ENCODE measurements around the gene PKD1. TPM values are rescaled to one million over a fixed set of nuclear protein-coding genes. Genes with fewer than 3 reads are reported as not detected.
"Not testable (repeated sequence)": the region's sequence is repeated elsewhere in the genome, so short reads cannot be mapped to it uniquely, and the experiment has no call there.

The PKD1 gene
- total RNA-seq, 1 experiment from 2014 or later = 137 TPM

GRCh38 chr16:2102471-2102870 is 33.2 kb downstream of the PKD1 start (continued):
- TF ChIP-seq REST (IDR thresholded peaks at IDR 0.05; ENCODE audit: low read depth) = no peak

GRCh38 chr16:2101581-2101980 is 34.1 kb downstream of the PKD1 start:
- CTCF ChIA-PET; intact Hi-C loops (cut with micrococcal nuclease); H3K4me1 ChIP-seq (ENCODE audit: control insufficient read depth in 1 of 2, insufficient read depth in 2 of 2, low read length in 2 of 2); BruUV-seq (replicated peaks); H3K36me3 ChIP-seq (ENCODE audit: control insufficient read depth in 1 of 2, insufficient read depth in 2 of 2, low read length in 2 of 2); H3K27me3 ChIP-seq (ENCODE audit: insufficient read depth, low read length); POLR2A ChIA-PET; H3K79me2 ChIP-seq (ENCODE audit: insufficient read depth, low read length); H3K4me3 ChIP-seq (replicated peaks in 1 of 2; ENCODE audit: low read depth in 1 of 2, low read length in 2 of 2); H2AFZ ChIP-seq (ENCODE audit: low read depth, low read length, poor library complexity, severe bottlenecking); DNase-seq (ENCODE audit: low read depth, low spot score); H3K9me3 ChIP-seq (ENCODE audit: control insufficient read depth in 1 of 2, insufficient read depth in 1 of 2, low read depth in 1 of 2, low read length in 2 of 2); RAD21 ChIA-PET (ENCODE audit: low non-redundant PET in 1 of 2, low total read pairs in 2 of 2, uncharacterized antibody in 2 of 2, unreplicated experiment in 2 of 2); H3K9me2 ChIP-seq (ENCODE audit: insufficient read depth); H3K9ac ChIP-seq (ENCODE audit: low read length); H4K20me1 ChIP-seq (ENCODE audit: insufficient read depth); ATAC-seq; H3K4me2 ChIP-seq (ENCODE audit: low read length); H3K27ac ChIP-seq (ENCODE audit: low read depth, low read length): not testable (repeated sequence)

- not testable (repeated sequence) for H3K36me3 ChIP-seq (ENCODE audit: control insufficient read depth in 1 of 2, insufficient read depth in 2 of 2, low read length in 2 of 2); ATAC-seq
Measured at GRCh38 chr16:2097689-2098088, 38.0 kb downstream of the PKD1 start.

More at GRCh38 chr16:2097689-2098088, 38.0 kb downstream of the PKD1 start:
- DNase-seq (ENCODE audit: low read depth, low spot score); H3K9ac ChIP-seq (ENCODE audit: low read length); H3K4me2 ChIP-seq (ENCODE audit: low read length); H3K27me3 ChIP-seq (ENCODE audit: insufficient read depth, low read length); H4K20me1 ChIP-seq (ENCODE audit: insufficient read depth); H2AFZ ChIP-seq (ENCODE audit: low read depth, low read length, poor library complexity, severe bottlenecking); POLR2A ChIA-PET; RAD21 ChIA-PET (ENCODE audit: low non-redundant PET in 1 of 2, low total read pairs in 2 of 2, uncharacterized antibody in 2 of 2, unreplicated experiment in 2 of 2); H3K27ac ChIP-seq (ENCODE audit: low read depth, low read length); H3K79me2 ChIP-seq (ENCODE audit: insufficient read depth, low read length); H3K4me3 ChIP-seq (replicated peaks in 1 of 2; ENCODE audit: low read depth in 1 of 2, low read length in 2 of 2); H3K9me2 ChIP-seq (ENCODE audit: insufficient read depth); intact Hi-C loops (cut with micrococcal nuclease); H3K9me3 ChIP-seq (ENCODE audit: control insufficient read depth in 1 of 2, insufficient read depth in 1 of 2, low read depth in 1 of 2, low read length in 2 of 2); H3K4me1 ChIP-seq (ENCODE audit: control insufficient read depth in 1 of 2, insufficient read depth in 2 of 2, low read length in 2 of 2); CTCF ChIA-PET; BruUV-seq (replicated peaks): not testable (repeated sequence)

Data from HCT116 (cell line).